Measurements from ENCODE around the gene TMTC3.
"Not testable (repeated sequence)": the region's sequence is repeated elsewhere in the genome, so short reads cannot be mapped to it uniquely, and the experiment has no call there.

Gene TMTC3

GRCh38 chr12:88141774-88142609 lies at the start of gene TMTC3, which contains the start of gene CEP290:
Gene TMTC3 (plus strand): TSS chr12:88142307. CDS start chr12:88148316, 6,009 bp downstream.
Gene CEP290 (minus strand): TSS chr12:88142088. CDS start chr12:88141307, 781 bp downstream.
- peak; percentile 98 for DNase-seq

GRCh38 chr12:88092771-88093170 lies 49.3 kb upstream of the TMTC3 start:
- DNase-seq, result no peak

DNA sequence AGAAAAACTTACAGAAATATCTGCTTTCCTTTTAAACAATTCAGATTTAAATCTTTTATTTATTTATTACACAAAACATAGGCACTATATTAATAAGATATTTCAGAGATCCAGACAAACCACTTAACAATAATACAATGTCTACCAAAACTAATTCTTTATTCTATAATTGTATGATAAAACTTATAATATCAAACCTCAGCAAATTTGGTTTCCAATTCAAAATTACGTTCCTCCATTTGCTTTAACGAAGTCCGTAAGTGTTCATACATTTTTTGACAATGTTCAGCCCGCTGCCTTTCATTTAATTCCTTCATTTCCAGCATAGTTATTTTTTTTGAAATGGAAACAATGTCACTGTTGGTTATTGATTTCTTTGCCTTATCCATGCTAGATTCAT lies 48.5 kb upstream of the TMTC3 start:
- no peak for DNase-seq

DNA sequence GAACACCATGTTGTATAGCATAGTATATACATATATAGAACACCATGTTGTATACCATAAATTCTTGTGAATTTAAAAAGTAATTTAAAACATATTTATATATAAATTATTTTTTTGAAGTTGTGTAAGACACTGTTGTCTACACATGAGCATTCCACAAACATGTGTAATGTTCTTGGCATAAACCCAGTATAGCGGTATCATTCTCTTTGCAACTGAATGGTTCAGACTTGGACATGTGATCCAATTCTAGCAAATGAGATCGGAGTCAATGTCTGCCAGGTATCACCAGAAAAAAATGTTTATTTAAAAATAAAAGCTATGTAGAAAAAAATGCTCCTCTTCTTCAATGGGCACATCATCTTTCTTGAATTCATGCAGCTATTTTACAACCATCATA lies 34.1 kb upstream of the TMTC3 start:
- DNase-seq, result no peak

GRCh38 chr12:88111074-88111652 lies 30.9 kb upstream of the TMTC3 start:
- no peak for DNase-seq

GRCh38 chr12:88113871-88114270 lies 28.2 kb upstream of the TMTC3 start:
- DNase-seq, result no peak

DNA sequence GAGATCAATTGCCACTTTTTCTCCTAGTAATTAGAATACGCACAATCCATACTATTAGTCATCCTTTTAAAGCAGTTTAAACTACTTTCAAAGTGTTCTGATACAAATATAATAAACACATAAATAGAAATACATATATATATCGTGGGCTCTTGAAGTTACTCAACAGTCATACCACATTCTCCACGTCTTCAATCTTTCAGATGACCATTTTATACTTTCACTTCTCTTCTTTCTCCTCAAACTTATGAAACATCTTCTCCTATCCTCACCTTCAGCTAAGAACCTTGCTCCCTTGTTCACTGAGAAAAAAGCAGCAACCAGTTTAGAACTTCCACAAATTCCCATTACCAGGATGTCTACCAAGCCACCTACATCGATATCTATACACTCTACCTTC lies 19.4 kb upstream of the TMTC3 start:
- DNase-seq, result no peak

DNA sequence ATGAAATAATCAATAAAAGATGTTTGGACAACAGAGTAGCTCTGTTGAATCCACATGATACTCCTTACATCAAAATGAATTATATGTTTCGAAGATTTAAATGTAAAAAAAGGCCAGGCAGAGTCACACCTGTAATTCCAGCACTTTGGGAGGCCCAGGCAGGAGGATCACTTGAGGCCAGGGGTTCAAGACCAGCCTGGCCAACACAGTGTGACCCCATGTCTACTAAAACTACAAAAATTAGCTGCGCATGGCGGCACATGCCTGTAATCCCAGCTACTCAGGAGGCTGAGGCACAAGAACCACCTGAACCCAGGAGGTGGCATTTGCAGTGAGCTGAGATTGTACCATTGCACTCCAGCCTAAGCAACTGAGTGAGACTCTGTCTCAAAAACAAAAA lies 15.0 kb upstream of the TMTC3 start:
- DNase-seq, result no peak

GRCh38 chr12:88127855-88128254 lies 14.3 kb upstream of the TMTC3 start:
- no peak for DNase-seq

- DNase-seq, result no peak
Observed at GRCh38 chr12:88132392-88132791, 9.7 kb upstream of the TMTC3 start.

- DNase-seq, result not testable (repeated sequence)
Observed at GRCh38 chr12:88133181-88133580, 8.9 kb upstream of the TMTC3 start.

DNA sequence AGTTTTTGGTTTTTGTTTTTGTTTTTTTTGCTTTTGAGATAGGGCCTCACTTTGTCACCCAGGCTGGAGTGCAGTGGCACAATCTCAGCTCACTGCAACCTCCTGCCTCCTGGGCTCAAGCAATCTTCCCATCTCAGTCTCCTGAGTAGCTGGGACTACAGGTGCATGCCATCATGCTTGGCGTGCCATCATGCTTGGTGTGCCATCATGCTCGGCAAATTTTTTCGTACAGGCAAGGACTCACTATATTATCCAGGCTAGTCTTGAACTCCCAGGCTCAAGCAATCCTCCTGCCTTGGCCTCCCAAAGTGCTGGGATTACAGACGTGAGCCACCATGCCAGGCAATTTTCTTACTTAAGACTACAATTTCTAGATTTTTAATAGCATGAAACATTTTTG lies 2.4 kb upstream of the TMTC3 start:
- not testable (repeated sequence) for DNase-seq

GRCh38 chr12:88141425-88141773 lies 708 bp upstream of the TMTC3 start:
- no peak for DNase-seq

DNA sequence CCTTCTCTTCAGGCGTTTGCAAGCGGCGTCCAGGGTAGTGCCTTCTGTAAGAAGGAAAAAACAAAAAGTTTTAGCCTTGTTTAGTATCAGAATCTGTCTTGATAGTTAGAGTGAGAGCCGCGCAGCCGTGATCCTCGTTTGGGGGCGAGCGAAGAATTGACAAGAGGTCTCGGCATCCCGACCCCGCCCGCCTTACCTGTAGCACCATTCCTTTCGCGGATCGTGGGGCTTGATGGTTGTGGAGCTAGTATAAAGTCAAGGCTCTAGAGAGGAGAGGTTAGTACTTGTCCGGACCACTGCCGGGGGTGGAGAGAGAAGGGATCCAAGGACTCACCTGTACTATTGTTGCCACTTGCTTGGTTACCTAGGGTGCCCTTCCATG lies 494 bp downstream of the TMTC3 start:
- DNase-seq, result no peak

DNA sequence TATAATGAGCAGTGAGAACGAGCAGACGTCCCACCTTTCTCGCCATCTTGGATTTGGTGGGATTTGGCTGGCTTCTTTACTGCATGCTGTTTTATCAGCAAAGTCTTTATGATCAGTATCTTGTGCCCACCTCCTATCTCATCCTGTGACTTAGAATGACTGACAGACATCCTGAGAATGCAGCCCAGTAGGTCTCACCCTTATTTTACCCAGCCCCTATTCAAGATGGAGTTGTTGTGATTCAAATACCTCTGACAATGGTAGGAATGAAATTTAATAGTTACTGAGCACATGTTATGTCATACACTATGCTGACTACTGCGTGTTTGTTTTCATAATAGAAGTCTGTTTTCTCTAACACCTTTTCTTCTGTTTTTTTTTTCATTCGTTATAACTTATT lies 1.9 kb downstream of the TMTC3 start:
- no peak for DNase-seq

DNA sequence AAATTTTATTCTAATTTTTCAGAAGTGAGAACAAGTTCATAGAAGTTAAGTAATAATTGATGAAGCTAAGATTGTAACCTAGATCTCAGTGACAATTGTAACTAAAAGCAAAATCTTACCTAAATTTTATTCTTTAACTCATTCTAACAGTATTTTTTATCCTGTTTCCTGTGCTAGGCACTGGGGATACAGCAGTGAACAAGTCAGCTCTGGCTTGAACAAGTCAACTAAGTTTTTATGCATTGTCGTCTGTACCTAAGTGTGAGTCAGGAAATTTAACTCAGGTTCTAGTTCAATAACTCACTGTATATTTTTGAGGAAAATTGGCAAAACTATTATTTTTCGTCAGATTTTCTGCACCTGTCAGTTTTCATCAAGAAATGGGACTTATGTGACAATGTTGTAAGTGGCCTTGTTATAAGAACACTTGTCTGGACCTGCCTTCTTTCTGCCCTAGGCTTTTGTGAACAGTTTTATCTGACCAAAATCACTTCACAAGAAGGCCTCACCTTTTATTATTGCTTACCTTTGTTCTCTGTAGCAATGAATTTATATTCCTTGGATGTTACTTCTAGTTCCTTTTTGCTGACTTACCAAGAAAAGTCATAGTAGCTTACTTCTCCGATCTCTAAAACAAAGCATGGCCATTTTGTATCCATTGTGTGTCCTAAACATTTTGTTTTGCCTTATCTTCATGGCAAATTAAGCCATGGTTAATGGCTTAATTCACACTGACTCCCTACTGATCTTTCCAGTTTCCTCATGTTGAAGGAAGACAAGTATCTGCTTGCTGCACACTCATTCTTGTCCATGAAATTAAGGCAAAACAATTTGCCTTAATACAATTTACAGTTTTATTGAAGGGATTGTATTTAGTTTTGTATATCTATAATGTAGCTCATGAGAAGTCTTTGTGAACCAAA lies 2.7 kb downstream of the TMTC3 start:
- DNase-seq, result no peak

GRCh38 chr12:88145567-88146505 lies 3.7 kb downstream of the TMTC3 start:
- no peak for DNase-seq

GRCh38 chr12:88150063-88150462 lies 8.0 kb downstream of the TMTC3 start:
- DNase-seq, result no peak

- no peak for DNase-seq
Observed at GRCh38 chr12:88153959-88154358, 11.9 kb downstream of the TMTC3 start.

DNA sequence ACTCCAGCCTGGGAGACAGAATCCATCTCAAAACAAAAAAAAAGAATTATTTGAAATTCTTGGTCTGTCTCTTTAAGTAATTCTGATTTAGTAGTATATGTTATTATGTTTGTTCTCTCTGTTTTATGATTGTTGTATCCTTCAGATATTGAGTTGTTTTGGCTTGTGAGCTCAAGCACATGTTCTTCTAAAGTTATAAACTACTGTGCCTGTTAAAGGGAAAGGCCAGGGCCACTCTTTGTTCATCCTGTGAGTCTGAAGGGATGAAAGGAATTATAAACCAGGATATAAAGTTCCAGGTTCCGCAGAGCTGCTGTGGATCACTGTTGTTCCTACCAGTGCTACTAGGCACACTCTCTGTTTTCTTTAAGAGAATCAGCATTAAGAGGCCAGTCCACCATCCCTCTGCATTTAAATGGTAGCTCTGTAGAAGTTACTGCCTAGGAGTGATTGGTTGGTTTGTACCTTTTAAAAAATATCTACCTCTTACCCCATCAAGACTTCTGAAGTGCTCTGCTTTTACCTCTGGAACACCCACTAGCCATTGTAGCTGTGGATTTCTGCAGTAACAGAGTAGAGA lies 14.1 kb downstream of the TMTC3 start:
- no peak for DNase-seq

- no peak for DNase-seq
Observed at GRCh38 chr12:88163371-88163770, 21.3 kb downstream of the TMTC3 start.

GRCh38 chr12:88166179-88166578 lies 24.1 kb downstream of the TMTC3 start:
- DNase-seq, result no peak
